Ectodermal cell (in vitro differentiated cells): ENCODE measurements around the gene NOS3.

Experiments used
- H3K27ac ChIP-seq: 2 replicates; pipeline ENCODE4 v1.7.0; 2013; ENCODE audit warnings: mild to moderate bottlenecking, low read depth, low read length; ENCODE audit not compliant: insufficient read depth, poor library complexity, severe bottlenecking
- H3K27me3 ChIP-seq: 2 replicates; pipeline ENCODE4 v1.7.0; 2013; ENCODE audit warnings: mild to moderate bottlenecking, low read length; ENCODE audit not compliant: insufficient read depth, control insufficient read depth, poor library complexity, severe bottlenecking
- H3K36me3 ChIP-seq: one replicate; pipeline ENCODE4 v1.7.0; 2013; ENCODE audit warnings: low read length; ENCODE audit not compliant: control insufficient read depth, insufficient read depth
- H3K4me1 ChIP-seq: one replicate; pipeline ENCODE4 v1.7.0; 2013; ENCODE audit warnings: low read length; ENCODE audit not compliant: control insufficient read depth, insufficient read depth
- H3K4me3 ChIP-seq: 2 replicates; pipeline ENCODE4 v1.7.0; 2013; ENCODE audit warnings: low read depth, low read length, control low read depth; ENCODE audit not compliant: insufficient read depth
- H3K9me3 ChIP-seq: 2 replicates; pipeline ENCODE4 v1.7.0; 2013; ENCODE audit warnings: mild to moderate bottlenecking, low read length, moderate library complexity; ENCODE audit not compliant: control insufficient read depth
- WGBS, 2 experiments: methylation state at CpG; one replicate each; pipeline ENCODE4 v1.1.7; 2013; ENCODE audit warnings: missing lambda C conversion rate in 2 of 2; 5-methylcytosine and 5-hydroxymethylcytosine counted together

Gene NOS3

GRCh38 chr7:151046603-151047573, 56.1 kb downstream of the NOS3 start:
- Histone ChIP-seq H3K9me3 (no peaks in the 10 kb centered on the region), H3K36me3 (no peaks in the 10 kb centered on the region), H3K4me3 (no peak overlapping the region), H3K4me1 (no peaks in the 10 kb centered on the region), H3K27ac (no peak overlapping the region), H3K27me3 (peaks cover 33% of the 10 kb centered on the region)
- WGBS, 2 experiments, result 90 to 91% methylated on average over 14 of the region's 14 CpGs

- H3K4me1 ChIP-seq, result no peaks in the 10 kb centered on the region
- no peak within 1 kb of the TSS for H3K27ac ChIP-seq
- H3K36me3 ChIP-seq, result no peaks in the 10 kb centered on the region
- H3K4me3 ChIP-seq, result no peak within 1 kb of the TSS
- no peaks in the 10 kb centered on the region for H3K9me3 ChIP-seq
- H3K27me3 ChIP-seq, result peaks cover 41% of the 10 kb centered on the region
- WGBS, 2 experiments, result 87% methylated on average over 22 of the region's 22 CpGs
These were observed 57.4 kb downstream of the NOS3 start, which contains the start of gene ASIC3 for GRCh38 chr7:151047976-151048815. TSS of gene ASIC3 (plus strand) at chr7:151048531. CDS start at chr7:151048886, 355 bp downstream.

- Histone ChIP-seq H3K9me3 (no peaks in the 10 kb centered on the region), H3K36me3 (no peaks in the 10 kb centered on the region), H3K27me3 (peaks cover 41% of the 10 kb centered on the region), H3K27ac (no peak overlapping the region), H3K4me1 (no peaks in the 10 kb centered on the region), H3K4me3 (no peak overlapping the region)
- WGBS, 2 experiments, result 93 to 94% methylated on average over 38 of the region's 38 CpGs
These were observed 58.2 kb downstream of the NOS3 start for GRCh38 chr7:151048911-151049463.

GRCh38 chr7:151051108-151051507, 60.3 kb downstream of the NOS3 start:
- 2 to 3% methylated on average over 50 of the region's 50 CpGs for WGBS, 2 experiments
- Histone ChIP-seq H3K9me3 (no peaks in the 10 kb centered on the region), H3K36me3 (no peaks in the 10 kb centered on the region), H3K27me3 (peaks cover 46% of the 10 kb centered on the region), H3K4me1 (no peaks in the 10 kb centered on the region), H3K4me3 (no peak overlapping the region), H3K27ac (no peak overlapping the region)

DNA sequence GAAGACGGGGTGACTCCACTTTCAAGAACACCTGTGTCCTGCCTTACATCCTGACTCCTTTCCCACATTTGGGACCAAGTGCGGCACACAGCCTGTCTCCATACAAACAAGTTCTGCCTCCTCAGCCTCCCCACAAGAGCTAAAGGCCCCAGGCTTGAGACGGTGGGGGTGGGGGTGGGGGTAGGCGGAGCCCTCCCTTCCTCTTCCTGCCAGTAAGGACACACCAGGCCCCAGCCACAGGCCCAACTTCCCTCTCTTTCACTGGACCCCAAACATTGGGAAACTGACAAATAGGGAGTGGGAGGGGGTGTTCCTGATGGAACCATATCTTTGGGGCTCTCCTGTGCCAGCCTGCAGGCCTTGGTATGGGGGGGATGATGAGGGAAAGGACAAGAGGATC, 62.3 kb downstream of the NOS3 start:
- 81 to 84% methylated on average over 2 to 4 of the region's 4 CpGs for WGBS, 2 experiments
- Histone ChIP-seq H3K4me1 (peaks cover 4% of the 10 kb centered on the region), H3K9me3 (no peaks in the 10 kb centered on the region), H3K27ac (no peak overlapping the region), H3K4me3 (no peak overlapping the region), H3K27me3 (peaks cover 59% of the 10 kb centered on the region), H3K36me3 (no peaks in the 10 kb centered on the region)

DNA sequence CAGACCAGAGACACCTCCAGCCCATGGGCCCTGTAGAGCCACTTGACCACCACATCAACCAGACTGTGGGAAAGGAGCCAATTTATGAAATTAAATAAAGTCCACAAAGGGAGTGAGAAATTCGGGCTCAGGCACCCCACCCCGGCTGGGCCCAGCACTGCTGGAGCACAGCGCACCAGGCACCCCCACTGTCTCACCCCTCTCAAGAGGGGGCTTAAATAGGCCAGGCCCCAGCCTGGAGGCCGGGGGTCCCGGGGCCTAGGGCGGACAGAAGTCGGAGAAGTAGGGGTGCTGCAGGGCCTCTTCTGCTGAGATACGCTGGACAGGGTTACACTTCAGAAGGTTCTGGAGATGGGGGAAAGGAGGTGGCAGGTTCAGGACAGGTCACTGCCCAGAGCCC, 62.9 kb downstream of the NOS3 start:
- Histone ChIP-seq H3K27ac (no peak overlapping the region), H3K27me3 (peaks cover 54% of the 10 kb centered on the region), H3K36me3 (no peaks in the 10 kb centered on the region), H3K4me3 (no peak overlapping the region), H3K4me1 (peaks cover 9% of the 10 kb centered on the region), H3K9me3 (no peaks in the 10 kb centered on the region)
- WGBS, 2 experiments, result 91 to 93% methylated on average over 8 of the region's 8 CpGs

DNA sequence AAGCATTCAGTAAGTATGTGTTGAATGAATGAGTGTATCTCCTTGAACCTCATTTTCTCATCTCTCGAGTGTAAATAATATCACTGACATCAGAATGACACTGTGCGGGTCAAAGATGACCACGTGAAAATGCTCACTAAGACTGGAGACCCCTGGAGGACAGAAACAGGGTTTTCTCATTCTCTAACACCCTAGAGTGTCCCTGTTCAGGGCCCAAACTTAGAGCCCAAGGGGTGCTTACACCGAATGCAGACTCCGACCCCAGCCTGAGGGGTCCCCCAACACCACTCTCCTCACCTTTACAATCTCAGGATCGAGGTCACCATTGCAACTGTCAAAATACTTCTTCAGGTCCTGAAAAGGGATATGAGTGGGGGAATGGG, 65.5 kb downstream of the NOS3 start:
- H3K9me3 ChIP-seq, result no peaks in the 10 kb centered on the region
- H3K4me1 ChIP-seq, result peaks cover 21% of the 10 kb centered on the region
- H3K27ac ChIP-seq, result no peak overlapping the region
- no peak overlapping the region for H3K4me3 ChIP-seq
- peaks cover 42% of the 10 kb centered on the region for H3K27me3 ChIP-seq
- 84 to 87% methylated on average over 5 to 6 of the region's 6 CpGs for WGBS, 2 experiments
- H3K36me3 ChIP-seq, result no peaks in the 10 kb centered on the region

- Histone ChIP-seq H3K9me3 (no peaks in the 10 kb centered on the region), H3K36me3 (no peaks in the 10 kb centered on the region), H3K4me1 (peaks cover 27% of the 10 kb centered on the region), H3K4me3 (peak overlapping the region; percentile 44), H3K27me3 (peaks cover 43% of the 10 kb centered on the region), H3K27ac (no peak overlapping the region)
- WGBS, 2 experiments, result 23 to 29% methylated on average over 29 of the region's 29 CpGs
These were observed 66.1 kb downstream of the NOS3 start for GRCh38 chr7:151056666-151057505.

GRCh38 chr7:151057506-151057988, 66.7 kb downstream of the NOS3 start, which contains the start of gene CDK5:
TSS of gene CDK5 (minus strand) at chr7:151057897. CDS start at chr7:151057848, 49 bp downstream.
- Histone ChIP-seq H3K9me3 (no peaks in the 10 kb centered on the region), H3K27ac (peak within 1 kb of the TSS; percentile 6), H3K4me1 (peaks cover 32% of the 10 kb centered on the region), H3K27me3 (peaks cover 40% of the 10 kb centered on the region), H3K36me3 (no peaks in the 10 kb centered on the region), H3K4me3 (peak within 1 kb of the TSS; percentile 80)
- 1% methylated on average over 30 of the region's 30 CpGs for WGBS, 2 experiments
